Bladder microvascular endothelial cell (primary cell): Measurements from ENCODE around the gene HIGD1B. TPM values are rescaled to one million over a fixed set of nuclear protein-coding genes. Genes with fewer than 3 reads are reported as not detected.

Experiments used
- total RNA-seq: library from RNA; depleted of rRNA; stranded (reverse); fragments of >200 nt; gene quantifications from 2 replicates; pipeline ENCODE4 v1.2.3, GENCODE V29; 2014

The HIGD1B gene
- not detected in 2 replicates for total RNA-seq

GRCh38 chr17:44847586-44847985, at the start of gene HIGD1B:
Gene HIGD1B (plus strand): TSS chr17:44847883. CDS start chr17:44848153, 270 bp downstream.

GRCh38 chr17:44829523-44830358, 17.9 kb upstream of the HIGD1B start, which contains the start of gene GJC1:
Gene GJC1 (minus strand): TSS chr17:44830287. CDS start chr17:44805817, 24,470 bp downstream.

GRCh38 chr17:44899074-44899782, 51.5 kb downstream of the HIGD1B start, which contains the start of gene EFTUD2:
Gene EFTUD2 (minus strand): TSS chr17:44899445. CDS start chr17:44894521, 4,924 bp downstream.

Other genes starting within 250 kb of the HIGD1B start
- gene MEIOC, start 191.4 kb upstream of the HIGD1B start, total RNA-seq = under 0.01 TPM in 1 of 2 replicates, not detected in the other
- 29.1 and 39.0 TPM in 2 replicates for gene CCDC43, start 158.1 kb upstream of the HIGD1B start, total RNA-seq
- 4.5 and 5.8 TPM in 2 replicates for gene DBF4B, start 139.2 kb upstream of the HIGD1B start, total RNA-seq
- gene ADAM11, start 88.9 kb upstream of the HIGD1B start, total RNA-seq = under 0.01 and 0.13 TPM in 2 replicates
- gene GJC1, start 17.6 kb upstream of the HIGD1B start, total RNA-seq = 8.1 and 12.6 TPM in 2 replicates
- 144 and 266 TPM in 2 replicates for gene EFTUD2, start 51.6 kb downstream of the HIGD1B start, total RNA-seq
- gene GFAP, start 67.6 kb downstream of the HIGD1B start, total RNA-seq = 0.16 TPM in 1 of 2 replicates, not detected in the other
- gene KIF18B, start 99.9 kb downstream of the HIGD1B start, total RNA-seq = 2.8 and 3.9 TPM in 2 replicates
- 0.31 TPM in 1 of 2 replicates, not detected in the other for gene C1QL1, start 120.4 kb downstream of the HIGD1B start, total RNA-seq
- gene DCAKD, start 203.7 kb downstream of the HIGD1B start, total RNA-seq = 17.2 and 30.6 TPM in 2 replicates
- 48.7 and 116 TPM in 2 replicates for gene NMT1, start 213.4 kb downstream of the HIGD1B start, total RNA-seq